Measurements from ENCODE around the gene GPANK1.

Gene GPANK1

GRCh38 chr6:31712296-31712695 lies 47.5 kb upstream of the GPANK1 start:
- TF ChIP-seq ZNF645 (tag by site-specific recombination; IDR thresholded peaks at IDR 0.05): no peak
- no peak for TF ChIP-seq ZSCAN23 (tag by site-specific recombination; IDR thresholded peaks at IDR 0.05)
- no peak for TF ChIP-seq ZNF561 (tag by site-specific recombination; IDR thresholded peaks at IDR 0.05; ENCODE audit: borderline replicate concordance)
- TF ChIP-seq SALL2 (tag by site-specific recombination; IDR thresholded peaks at IDR 0.05; ENCODE audit: borderline replicate concordance): no peak
- peak; percentile 42; the same call in 1 of the 2 replicates for TF ChIP-seq CTCF (tag by site-specific recombination; IDR thresholded peaks at IDR 0.05)
- peak; percentile 50 for TF ChIP-seq ZFHX2 (tag by site-specific recombination; conservative IDR thresholded peaks at IDR 0.05)
- TF ChIP-seq ZNF280C (tag by site-specific recombination; IDR thresholded peaks at IDR 0.05): no peak
- 0 out of 2 replicates have a peak, but pooled peaks have one; percentile 33 for TF ChIP-seq ZBTB20 (tag by site-specific recombination; IDR thresholded peaks at IDR 0.05)
- TF ChIP-seq ZNF214 (tag by site-specific recombination; IDR thresholded peaks at IDR 0.05; ENCODE audit: borderline replicate concordance): no peak
- no peak for TF ChIP-seq PATZ1 (tag by site-specific recombination; IDR thresholded peaks at IDR 0.05)
- no peak for TF ChIP-seq ZNF398 (tag by site-specific recombination; IDR thresholded peaks at IDR 0.05)
- no peak for TF ChIP-seq SP7 (tag by site-specific recombination; IDR thresholded peaks at IDR 0.05)
- no peak for TF ChIP-seq ZNF121 (tag by site-specific recombination; IDR thresholded peaks at IDR 0.05)
- TF ChIP-seq IKZF3 (tag by site-specific recombination; IDR thresholded peaks at IDR 0.05): no peak
- TF ChIP-seq EGR2 (tag by site-specific recombination; IDR thresholded peaks at IDR 0.05; ENCODE audit: low read depth): 0 out of 2 replicates have a peak, but pooled peaks have one; percentile 13
- Histone ChIP-seq H3K4me3 (ENCODE audit: low read depth, low read length) (no peak overlapping the region), H3K9me3 (ENCODE audit: control insufficient read depth, insufficient read depth, low read depth, low read length) (no peaks in the 10 kb centered on the region), H3K27ac (ENCODE audit: extremely low read depth, low read depth, low read length) (no peak overlapping the region), H3K36me3 (ENCODE audit: control insufficient read depth in 2 of 2, insufficient read depth in 1 of 2, low read length in 2 of 2) (no peaks in the 10 kb centered on the region), H3K4me1 (ENCODE audit: control insufficient read depth, insufficient read depth, low read length) (peaks cover 4% of the 10 kb centered on the region)
- CTCF ChIA-PET: interaction anchor here (0.7 to 1.2 kb wide), 2 partner anchors 60 to 240 kb away, joined by 3 to 5 read pairs; no protein-coding TSS in a partner anchor
- POLR2A ChIA-PET: interaction anchor here (0.5 to 2.3 kb wide), 9 partner anchors 9 to 120 kb away, joined by 3 to 12 read pairs (median 4); partner anchors contain the start of genes ABHD16A, DDAH2, HSPA1B and MSH5

GRCh38 chr6:31711233-31711632 lies 46.4 kb upstream of the GPANK1 start:
- Histone ChIP-seq H3K4me3 (ENCODE audit: low read depth, low read length) (no peak overlapping the region), H3K9me3 (ENCODE audit: control insufficient read depth, insufficient read depth, low read depth, low read length) (no peaks in the 10 kb centered on the region), H3K27ac (ENCODE audit: extremely low read depth, low read depth, low read length) (no peak overlapping the region), H3K36me3 (ENCODE audit: control insufficient read depth in 2 of 2, insufficient read depth in 1 of 2, low read length in 2 of 2) (no peaks in the 10 kb centered on the region), H3K4me1 (ENCODE audit: control insufficient read depth, insufficient read depth, low read length) (peaks cover 4% of the 10 kb centered on the region)
- CTCF ChIA-PET: interaction anchor here (0.6 to 1.2 kb wide), 4 partner anchors 9 to 114 kb away, joined by 3 to 5 read pairs (median 4); no protein-coding TSS in a partner anchor
- POLR2A ChIA-PET: interaction anchor here (0.5 to 2.0 kb wide), 6 partner anchors 8 to 116 kb away, joined by 3 to 11 read pairs (median 4); partner anchors contain the start of genes ABHD16A, DDAH2 and HSPA1B
- TF ChIP-seq KLF17 (tag by site-specific recombination; IDR thresholded peaks at IDR 0.05) (peak; percentile 89), SP7 (tag by site-specific recombination; IDR thresholded peaks at IDR 0.05) (0 out of 2 replicates have a peak, but pooled peaks have one; percentile 30), ZNF510 (tag by site-specific recombination; IDR thresholded peaks at IDR 0.05; ENCODE audit: insufficient replicate concordance) (no peak), ZBTB1 (tag by site-specific recombination; IDR thresholded peaks at IDR 0.05) (no peak), ZIC2 (tag by site-specific recombination; IDR thresholded peaks at IDR 0.05) (peak; percentile 85), REST (tag by site-specific recombination; IDR thresholded peaks at IDR 0.05) (no peak)

Data from HEK293 (cell line).